ENCODE results near the gene HTRA1. TPM values are rescaled to one million over a fixed set of nuclear protein-coding genes. Genes with fewer than 3 reads are reported as not detected.

HTRA1 gene
- total and polyA plus RNA-seq, 10 of the 15 experiments (the other 5 are each of a cell fraction or from before 2014, with no cell fraction given), result 0.13 TPM; not detected in 9

GRCh38 chr10:122526892-122527291, 65.5 kb downstream of the HTRA1 start (continued):
- TF ChIP-seq ZBTB11 (CRISPR knock-in tag; IDR thresholded peaks at IDR 0.05) (no peak), NFYB (IDR thresholded peaks at IDR 0.05; ENCODE audit: insufficient read depth, low read depth, low read length) (no peak), ZBED1 (IDR thresholded peaks at IDR 0.05; ENCODE audit: borderline replicate concordance) (no peak), KDM1A (IDR thresholded peaks at IDR 0.05; ENCODE audit: borderline replicate concordance) (no peak), BMI1 (IDR thresholded peaks at IDR 0.05; ENCODE audit: borderline replicate concordance) (no peak), ATF2 (IDR thresholded peaks at IDR 0.05; ENCODE audit: low read length) (no peak)

GRCh38 chr10:122530177-122530576, 68.8 kb downstream of the HTRA1 start:
- Histone ChIP-seq H3K36me3 (ENCODE audit: control insufficient read depth in 2 of 2, insufficient read depth in 2 of 2, low read length in 1 of 2) (no peaks in the 10 kb centered on the region), H3K9ac (ENCODE audit: control insufficient read depth, insufficient read depth, low read length) (no peak overlapping the region), H4K20me1 (ENCODE audit: control insufficient read depth, insufficient read depth) (no peaks in the 10 kb centered on the region), H3K27ac (ENCODE audit: control insufficient read depth, insufficient read depth) (no peak overlapping the region), H3K27me3 (replicated peaks in 1 of 2; ENCODE audit: control insufficient read depth in 2 of 2, insufficient read depth in 2 of 2, low read length in 1 of 2) (peaks cover 0 to 3% of the 10 kb centered on the region in 2 experiments; a peak in 3 of 4 replicates), H3K4me1 (ENCODE audit: control insufficient read depth, insufficient read depth, low read length) (no peaks in the 10 kb centered on the region), H2AFZ (ENCODE audit: control insufficient read depth, low read depth, low read length) (no peak overlapping the region), H3K79me2 (ENCODE audit: control insufficient read depth, insufficient read depth, low read length) (no peaks in the 10 kb centered on the region), H3K4me2 (ENCODE audit: control insufficient read depth, insufficient read depth) (no peak overlapping the region), H3K4me3 (no peak overlapping the region), H3K9me3 (replicated peaks; ENCODE audit: control insufficient read depth, insufficient read depth, low read length) (no peaks in the 10 kb centered on the region)
- BruUV-seq (replicated peaks), result no TSS peak
- FAIRE-seq, result no peak
- RAD21 ChIA-PET (ENCODE audit: unreplicated experiment), result no interaction called here
- SMC1A ChIA-PET (ENCODE audit: uncharacterized antibody, unreplicated experiment), result no interaction called here
- POLR2A ChIA-PET, result no interaction called here
- intact Hi-C loops (cut with micrococcal nuclease; ENCODE audit: unreplicated experiment), result no loop called here
- 5% methylated on average over 11 of the region's 11 CpGs for WGBS (ENCODE audit: insufficient coverage, insufficient replicate concordance, low lambda C conversion rate, missing lambda C conversion rate)
- CTCF ChIA-PET, result interaction anchor here (0.9 kb wide), 1 partner anchor 35 kb away, joined by 3 read pairs; no protein-coding TSS in a partner anchor
- in situ Hi-C loops (cut with MboI), result no loop called here
- no peak for ATAC-seq
- no peak for DNase-seq (ENCODE audit: low read depth, low spot score)
- TF ChIP-seq, protein P1, sequence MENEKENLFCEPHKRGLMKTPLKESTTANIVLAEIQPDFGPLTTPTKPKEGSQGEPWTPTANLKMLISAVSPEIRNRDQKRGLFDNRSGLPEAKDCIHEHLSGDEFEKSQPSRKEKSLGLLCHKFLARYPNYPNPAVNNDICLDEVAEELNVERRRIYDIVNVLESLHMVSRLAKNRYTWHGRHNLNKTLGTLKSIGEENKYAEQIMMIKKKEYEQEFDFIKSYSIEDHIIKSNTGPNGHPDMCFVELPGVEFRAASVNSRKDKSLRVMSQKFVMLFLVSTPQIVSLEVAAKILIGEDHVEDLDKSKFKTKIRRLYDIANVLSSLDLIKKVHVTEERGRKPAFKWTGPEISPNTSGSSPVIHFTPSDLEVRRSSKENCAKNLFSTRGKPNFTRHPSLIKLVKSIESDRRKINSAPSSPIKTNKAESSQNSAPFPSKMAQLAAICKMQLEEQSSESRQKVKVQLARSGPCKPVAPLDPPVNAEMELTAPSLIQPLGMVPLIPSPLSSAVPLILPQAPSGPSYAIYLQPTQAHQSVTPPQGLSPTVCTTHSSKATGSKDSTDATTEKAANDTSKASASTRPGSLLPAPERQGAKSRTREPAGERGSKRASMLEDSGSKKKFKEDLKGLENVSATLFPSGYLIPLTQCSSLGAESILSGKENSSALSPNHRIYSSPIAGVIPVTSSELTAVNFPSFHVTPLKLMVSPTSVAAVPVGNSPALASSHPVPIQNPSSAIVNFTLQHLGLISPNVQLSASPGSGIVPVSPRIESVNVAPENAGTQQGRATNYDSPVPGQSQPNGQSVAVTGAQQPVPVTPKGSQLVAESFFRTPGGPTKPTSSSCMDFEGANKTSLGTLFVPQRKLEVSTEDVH (IDR thresholded peaks at IDR 0.05; ENCODE audit: low read depth, partially characterized antibody), result no peak
- TF ChIP-seq SIX5 (IDR thresholded peaks at IDR 0.05; ENCODE audit: low read depth, low read length, severe bottlenecking) (no peak), POLR2AphosphoS5 (IDR thresholded peaks at IDR 0.05; ENCODE audit: low read length) (no peak), SUPT20H (IDR thresholded peaks at IDR 0.05; ENCODE audit: borderline replicate concordance, control insufficient read depth, low read depth, low read length) (no peak)
- TF ChIP-seq, protein P2, sequence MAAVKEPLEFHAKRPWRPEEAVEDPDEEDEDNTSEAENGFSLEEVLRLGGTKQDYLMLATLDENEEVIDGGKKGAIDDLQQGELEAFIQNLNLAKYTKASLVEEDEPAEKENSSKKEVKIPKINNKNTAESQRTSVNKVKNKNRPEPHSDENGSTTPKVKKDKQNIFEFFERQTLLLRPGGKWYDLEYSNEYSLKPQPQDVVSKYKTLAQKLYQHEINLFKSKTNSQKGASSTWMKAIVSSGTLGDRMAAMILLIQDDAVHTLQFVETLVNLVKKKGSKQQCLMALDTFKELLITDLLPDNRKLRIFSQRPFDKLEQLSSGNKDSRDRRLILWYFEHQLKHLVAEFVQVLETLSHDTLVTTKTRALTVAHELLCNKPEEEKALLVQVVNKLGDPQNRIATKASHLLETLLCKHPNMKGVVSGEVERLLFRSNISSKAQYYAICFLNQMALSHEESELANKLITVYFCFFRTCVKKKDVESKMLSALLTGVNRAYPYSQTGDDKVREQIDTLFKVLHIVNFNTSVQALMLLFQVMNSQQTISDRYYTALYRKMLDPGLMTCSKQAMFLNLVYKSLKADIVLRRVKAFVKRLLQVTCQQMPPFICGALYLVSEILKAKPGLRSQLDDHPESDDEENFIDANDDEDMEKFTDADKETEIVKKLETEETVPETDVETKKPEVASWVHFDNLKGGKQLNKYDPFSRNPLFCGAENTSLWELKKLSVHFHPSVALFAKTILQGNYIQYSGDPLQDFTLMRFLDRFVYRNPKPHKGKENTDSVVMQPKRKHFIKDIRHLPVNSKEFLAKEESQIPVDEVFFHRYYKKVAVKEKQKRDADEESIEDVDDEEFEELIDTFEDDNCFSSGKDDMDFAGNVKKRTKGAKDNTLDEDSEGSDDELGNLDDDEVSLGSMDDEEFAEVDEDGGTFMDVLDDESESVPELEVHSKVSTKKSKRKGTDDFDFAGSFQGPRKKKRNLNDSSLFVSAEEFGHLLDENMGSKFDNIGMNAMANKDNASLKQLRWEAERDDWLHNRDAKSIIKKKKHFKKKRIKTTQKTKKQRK (IDR thresholded peaks at IDR 0.05; ENCODE audit: low read depth, low read length), result no peak

All from GM12878 (cell line).